GM12892 (cell line): Measurements from ENCODE around the gene ELP4.

Source experiments
- POLR2A ChIP-seq: IDR thresholded peaks from 2 replicates; pipeline ENCODE4 v1.6.1; 2011; ENCODE audit warnings: low read depth, low read length, control low read depth
- POLR2AphosphoS5 ChIP-seq: IDR thresholded peaks from 2 replicates; pipeline ENCODE4 v1.6.1; 2011; ENCODE audit warnings: low read depth, low read length, control low read depth
- TAF1 ChIP-seq: IDR thresholded peaks from 2 replicates; pipeline ENCODE4 v1.6.1; 2011; ENCODE audit warnings: low read depth, mild to moderate bottlenecking, control low read depth, low read length, borderline replicate concordance

DNA sequence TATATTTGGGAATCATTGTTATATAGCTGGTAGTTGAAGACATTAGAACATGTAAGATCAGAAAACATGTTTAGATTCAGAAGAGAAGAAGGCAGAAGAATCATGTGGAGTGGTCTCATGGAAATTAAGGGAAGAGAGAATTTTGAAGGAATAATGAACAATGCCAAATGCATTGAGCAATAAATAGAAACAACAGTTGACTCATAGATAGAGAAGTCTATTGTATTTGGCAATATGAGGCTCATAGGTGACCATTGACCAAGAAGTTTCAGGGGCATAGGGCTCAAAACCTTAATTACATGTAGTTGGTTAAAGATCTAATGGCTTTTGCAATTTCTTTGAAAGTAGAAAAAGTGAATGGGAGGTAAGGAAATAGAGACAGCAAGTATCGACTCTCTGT lies 177.7 kb downstream of the ELP4 start:
- no peak for TF ChIP-seq POLR2A
- no peak for TF ChIP-seq POLR2AphosphoS5
- no peak for TF ChIP-seq TAF1
